ENCODE measurements around the gene ADRA2C.

The ADRA2C gene

DNA sequence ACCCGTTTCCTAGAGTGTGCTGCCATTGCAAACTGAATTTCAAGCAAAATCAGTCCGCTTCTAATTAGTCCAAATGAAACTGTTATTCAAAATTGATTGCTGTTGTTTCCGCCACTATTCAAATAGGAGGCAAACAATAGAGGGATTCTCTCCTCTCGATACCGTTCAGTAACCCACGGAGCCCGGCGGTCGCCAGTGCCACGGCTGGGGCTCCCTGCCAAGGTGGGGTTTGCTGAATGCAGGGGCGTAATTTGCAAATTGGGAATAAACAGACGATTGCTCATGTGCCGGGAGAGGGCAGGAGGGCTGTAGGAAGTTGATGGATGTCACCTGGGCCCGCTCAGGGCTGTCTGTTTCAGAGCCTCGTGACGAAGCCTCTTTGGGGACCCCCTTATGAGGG lies 8.8 kb downstream of the ADRA2C start:
- in situ Hi-C loops (cut with MboI; ENCODE audit: low sequenced_read_pairs): no loop called here

DNA sequence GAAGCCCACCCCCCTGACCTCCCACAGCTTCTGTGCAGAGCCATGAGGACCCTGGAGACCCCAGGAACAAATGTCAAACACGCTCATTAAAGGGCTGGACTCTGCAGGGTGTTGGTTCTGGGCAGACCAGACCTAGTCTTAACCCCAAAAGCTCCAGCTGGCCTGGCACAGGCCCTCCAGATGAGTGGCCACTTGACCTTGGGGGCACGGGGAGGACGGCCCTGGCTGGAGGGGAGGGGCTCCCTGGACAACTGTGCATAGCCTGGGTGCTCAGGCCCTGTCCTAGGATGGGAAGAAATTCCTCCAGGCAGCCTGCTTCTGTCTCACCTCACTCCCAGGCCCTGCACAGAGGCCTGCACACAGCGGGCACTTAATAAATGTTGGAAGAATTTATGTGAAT lies 9.4 kb downstream of the ADRA2C start:
- in situ Hi-C loops (cut with MboI; ENCODE audit: low sequenced_read_pairs): no loop called here

- in situ Hi-C loops (cut with MboI; ENCODE audit: low sequenced_read_pairs): no loop called here
These were observed 10.2 kb downstream of the ADRA2C start for GRCh38 chr4:3776166-3777032.

DNA sequence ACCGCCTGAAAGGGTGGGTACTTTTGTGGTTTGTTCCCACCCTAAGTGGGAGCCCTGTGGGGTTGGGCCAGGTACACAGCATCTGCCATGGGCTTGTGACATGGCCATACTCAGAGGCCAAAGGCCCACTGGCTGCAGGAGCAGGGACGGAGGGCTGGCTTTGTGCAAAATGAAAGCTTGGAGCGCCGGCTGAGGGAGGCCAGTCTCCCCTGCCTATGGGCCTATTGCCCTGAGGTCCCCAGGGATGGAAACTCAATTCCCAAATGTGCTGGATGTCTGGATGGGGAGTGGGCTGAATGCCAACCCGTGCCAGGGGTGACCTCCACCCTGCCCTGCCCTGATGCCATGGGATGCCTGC lies 10.8 kb downstream of the ADRA2C start:
- in situ Hi-C loops (cut with MboI; ENCODE audit: low sequenced_read_pairs): no loop called here

- in situ Hi-C loops (cut with MboI; ENCODE audit: low sequenced_read_pairs): no loop called here
These were observed 11.5 kb downstream of the ADRA2C start for GRCh38 chr4:3777669-3778068.

DNA sequence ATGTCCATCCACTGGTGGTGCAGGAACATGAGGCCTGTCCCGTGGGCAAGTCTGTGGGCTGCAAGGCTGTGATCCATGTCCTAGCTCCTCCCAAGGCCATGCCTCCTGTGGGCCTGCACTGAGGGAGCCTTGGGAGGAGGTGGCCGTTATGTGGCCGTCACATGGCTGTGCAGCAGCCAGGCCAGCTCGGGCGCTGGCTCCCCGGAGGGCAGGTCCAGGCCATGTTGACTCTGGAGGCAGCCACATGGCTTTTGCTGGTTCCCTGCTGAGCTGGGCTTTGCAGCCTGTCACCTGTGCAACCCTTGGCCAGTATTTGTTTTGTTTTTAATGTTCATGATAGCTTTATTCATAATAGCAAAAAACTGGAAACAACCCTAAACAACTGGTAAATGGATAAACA lies 13.3 kb downstream of the ADRA2C start:
- in situ Hi-C loops (cut with MboI; ENCODE audit: low sequenced_read_pairs): no loop called here

DNA sequence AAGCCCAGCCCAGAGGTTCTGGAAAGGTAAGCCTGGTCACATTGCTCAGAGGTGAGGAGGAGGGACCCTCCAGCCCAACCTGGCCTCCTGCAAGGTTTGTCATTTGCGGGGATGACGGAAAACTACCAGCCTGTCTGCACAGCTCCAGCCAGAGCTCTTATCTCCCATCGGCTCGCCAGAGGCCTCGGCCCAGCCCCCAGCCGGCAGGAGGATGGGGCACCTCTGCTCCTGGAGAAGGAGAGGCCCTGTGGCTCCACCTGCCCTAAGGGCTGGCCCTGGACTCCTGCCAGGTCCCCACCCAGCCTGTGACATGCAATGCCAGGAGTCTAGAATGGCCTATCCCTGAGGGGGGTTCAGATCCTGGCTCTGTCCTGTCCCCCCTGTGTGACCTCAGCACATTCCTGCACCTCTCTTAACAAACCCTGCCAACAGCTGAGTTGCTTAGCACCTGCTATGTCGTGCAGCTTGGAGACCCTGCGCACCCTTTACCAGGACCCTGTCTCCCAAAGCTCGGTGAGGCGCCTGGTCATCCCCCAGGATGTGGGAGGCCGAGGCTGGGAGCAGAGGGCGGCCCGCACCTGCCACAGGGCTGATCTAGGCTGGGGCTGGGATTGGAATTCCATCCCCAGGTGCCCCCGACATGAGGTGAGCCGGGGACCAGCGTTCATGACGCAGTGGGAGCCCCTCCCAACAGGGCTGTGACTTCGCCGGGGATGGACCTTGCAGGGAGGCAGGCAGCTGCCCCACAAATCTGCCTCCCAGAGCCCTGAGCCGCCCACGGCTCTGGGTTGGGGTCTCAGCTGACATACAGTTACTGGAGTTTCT lies 14.4 kb downstream of the ADRA2C start:
- in situ Hi-C loops (cut with MboI; ENCODE audit: low sequenced_read_pairs): no loop called here

- in situ Hi-C loops (cut with MboI; ENCODE audit: low sequenced_read_pairs): no loop called here
These were observed 15.2 kb downstream of the ADRA2C start for GRCh38 chr4:3781193-3781886.

DNA sequence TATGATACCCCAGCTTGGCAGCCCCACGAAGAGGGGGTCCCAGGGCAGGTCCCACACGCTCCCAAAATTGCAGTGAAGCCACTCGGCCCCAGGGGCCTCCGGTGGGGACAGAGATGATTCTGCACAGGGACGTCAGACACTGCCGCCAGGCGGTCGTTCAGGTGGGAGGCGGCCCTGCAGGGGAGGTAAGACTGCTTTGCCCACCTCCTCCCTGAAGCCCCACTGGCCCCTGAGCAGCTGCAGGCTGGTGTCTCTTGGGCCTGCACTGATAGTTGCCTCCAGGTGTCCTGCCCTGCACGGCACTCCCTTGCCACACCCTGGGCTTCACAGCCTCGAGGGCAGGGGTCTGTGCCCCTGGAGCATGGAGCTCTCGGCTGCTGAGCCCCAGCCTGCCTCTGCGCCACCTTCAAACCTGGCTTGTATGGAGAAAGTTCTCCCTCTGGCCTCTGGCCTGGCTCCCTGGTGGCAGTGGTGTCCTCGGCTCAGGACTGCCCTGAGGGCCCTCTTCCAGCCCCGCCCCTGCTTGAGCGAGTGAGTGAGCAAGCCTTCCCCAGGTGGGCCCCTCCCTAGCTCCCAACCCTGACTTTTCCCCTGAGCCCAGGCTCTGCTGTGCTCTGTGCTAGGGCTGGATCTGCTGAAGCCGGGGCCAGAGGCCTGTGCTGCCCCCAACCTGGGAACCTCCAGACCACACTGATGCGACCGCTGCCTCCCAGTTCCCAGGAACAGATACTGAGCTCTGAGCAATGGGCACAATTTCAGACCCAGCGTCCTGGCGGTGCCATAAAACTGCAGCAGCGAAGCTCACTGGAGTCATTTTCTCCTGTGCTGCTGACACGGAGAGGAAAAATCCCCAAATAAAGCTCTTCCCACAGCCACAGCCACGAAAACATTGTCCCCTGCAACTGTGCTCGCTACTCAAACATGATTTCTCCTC lies 16.1 kb downstream of the ADRA2C start:
- in situ Hi-C loops (cut with MboI; ENCODE audit: low sequenced_read_pairs): no loop called here

GRCh38 chr4:3783693-3784306 lies 17.6 kb downstream of the ADRA2C start:
- in situ Hi-C loops (cut with MboI; ENCODE audit: low sequenced_read_pairs): no loop called here

- in situ Hi-C loops (cut with MboI; ENCODE audit: low sequenced_read_pairs): no loop called here
These were observed 18.5 kb downstream of the ADRA2C start for GRCh38 chr4:3784454-3785291.

- in situ Hi-C loops (cut with MboI; ENCODE audit: low sequenced_read_pairs): no loop called here
These were observed 19.0 kb downstream of the ADRA2C start for GRCh38 chr4:3785292-3785565.

- in situ Hi-C loops (cut with MboI; ENCODE audit: low sequenced_read_pairs): no loop called here
These were observed 20.1 kb downstream of the ADRA2C start for GRCh38 chr4:3786196-3786869.

DNA sequence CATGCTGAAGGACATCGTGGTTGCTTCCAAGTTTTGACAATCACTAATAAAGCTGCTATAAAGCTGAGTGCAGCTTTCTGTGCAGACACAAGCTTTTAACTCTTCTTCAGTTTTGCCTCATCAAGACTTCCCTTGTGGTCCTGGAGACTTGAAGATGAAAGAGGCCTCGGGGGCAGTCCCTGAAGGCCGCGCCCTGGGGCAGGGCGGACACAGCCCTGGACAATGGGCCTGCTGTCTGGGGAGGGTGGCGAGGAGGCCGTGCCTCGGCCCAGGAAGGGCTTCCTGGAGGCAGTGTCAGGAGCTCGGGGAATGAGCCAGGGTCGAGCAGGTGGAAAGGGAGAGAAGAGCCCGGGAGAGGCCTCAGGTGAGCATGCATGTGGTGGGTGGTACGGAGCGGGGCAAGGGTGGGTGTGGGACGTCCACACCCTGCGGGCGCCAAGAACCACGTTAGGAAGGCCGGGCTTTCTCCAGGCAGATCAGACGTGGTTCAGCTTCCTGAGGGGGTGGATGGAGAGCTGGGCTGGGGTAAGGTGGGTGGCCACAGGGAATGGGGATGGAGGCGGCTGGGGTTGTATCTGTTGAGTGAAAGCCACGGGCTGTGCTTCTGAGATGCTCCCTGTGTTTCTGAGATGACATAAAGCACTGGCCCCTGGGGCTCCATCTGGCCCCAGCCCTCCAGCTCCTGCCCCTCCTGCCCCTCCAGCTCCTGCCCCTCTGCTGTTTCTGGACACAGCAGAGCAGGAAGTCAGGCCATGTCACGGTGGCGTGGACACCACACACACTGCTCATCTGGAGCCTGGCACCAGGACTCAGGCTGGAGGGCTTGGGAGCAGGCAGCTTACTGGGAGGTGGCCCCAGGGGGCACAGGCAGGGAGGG lies 21.5 kb downstream of the ADRA2C start:
- in situ Hi-C loops (cut with MboI; ENCODE audit: low sequenced_read_pairs): no loop called here

DNA sequence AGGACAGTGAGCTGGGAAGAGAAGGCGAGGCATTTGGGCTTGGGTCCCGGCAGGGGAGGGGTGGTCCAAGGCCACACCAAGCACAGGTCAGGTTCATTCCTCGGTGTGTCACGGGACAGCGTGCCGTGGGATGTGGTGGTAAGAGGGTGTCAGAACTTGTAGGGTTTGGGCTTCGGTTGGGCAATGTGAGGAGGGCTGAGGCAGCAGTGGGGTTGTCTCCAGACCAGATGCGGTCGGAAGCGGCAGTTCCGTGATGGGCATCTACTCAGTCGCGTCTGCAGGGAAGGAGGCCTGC lies 22.1 kb downstream of the ADRA2C start:
- in situ Hi-C loops (cut with MboI; ENCODE audit: low sequenced_read_pairs): no loop called here

DNA sequence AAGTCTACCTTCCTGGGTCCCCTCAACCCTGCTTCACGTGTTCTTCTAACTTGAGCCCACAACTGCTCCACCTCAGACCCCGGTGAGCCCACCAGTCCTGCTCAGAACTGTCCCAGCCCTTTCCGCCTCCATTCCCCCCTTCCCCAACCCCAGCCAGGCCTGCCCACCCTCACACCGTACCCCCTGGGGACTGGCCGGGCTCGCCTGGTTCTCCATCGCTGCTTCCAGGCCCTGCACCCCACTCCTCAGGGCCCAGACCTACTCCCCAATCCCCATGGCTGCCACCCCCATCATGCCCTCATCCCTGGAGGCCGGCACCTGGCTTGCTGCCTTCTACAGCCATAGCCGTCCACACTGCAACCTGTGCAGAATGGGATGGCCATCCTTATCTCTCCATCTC lies 23.4 kb downstream of the ADRA2C start:
- in situ Hi-C loops (cut with MboI; ENCODE audit: low sequenced_read_pairs): no loop called here

- in situ Hi-C loops (cut with MboI; ENCODE audit: low sequenced_read_pairs): no loop called here
These were observed 23.9 kb downstream of the ADRA2C start for GRCh38 chr4:3790006-3790561.

DNA sequence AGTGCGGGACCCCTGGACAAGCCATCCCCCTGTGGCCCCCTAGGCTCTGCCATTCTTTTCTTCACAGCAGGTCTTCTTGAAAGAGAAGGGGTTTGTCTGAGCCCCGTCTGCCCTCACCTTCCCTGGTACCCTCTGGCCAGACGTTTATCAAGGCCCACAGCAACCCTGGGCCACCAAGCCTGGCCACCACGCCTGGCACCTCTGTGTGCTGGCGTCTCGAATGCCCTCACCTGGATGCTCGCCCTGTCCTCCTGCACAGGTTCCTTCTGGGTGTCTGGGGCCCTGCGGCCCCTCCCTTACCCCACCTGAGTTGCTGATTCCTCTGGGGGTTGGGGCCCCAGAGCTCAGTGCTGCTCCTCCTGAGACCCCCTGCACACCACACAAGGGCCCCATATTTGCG lies 25.1 kb downstream of the ADRA2C start:
- in situ Hi-C loops (cut with MboI; ENCODE audit: low sequenced_read_pairs): no loop called here

Data from HL-60/S4 (cell line).